CD14-positive monocyte (primary cell): ENCODE measurements around the gene TNFAIP1. TPM values are rescaled to one million over a fixed set of nuclear protein-coding genes. Genes with fewer than 3 reads are reported as not detected.

Experiments used
- DNase-seq, 3 donors: peaks; one replicate each; pipeline ENCODE4 v3.0.0-alpha.2; 2011 to 2022
- H2AFZ ChIP-seq: 2 replicates; pipeline ENCODE4 v1.6.0; 2012; ENCODE audit warnings: mild to moderate bottlenecking, low read depth, low read length, inconsistent platforms; ENCODE audit not compliant: insufficient read depth, poor library complexity, severe bottlenecking
- H3K27ac ChIP-seq, 2 donors: 1 replicate in 1 of 2; 2 replicates in 1 of 2; pipeline ENCODE4 v1.5.1; 2012 to 2013; ENCODE audit warnings: low read length in 2 of 2, control low read depth in 1 of 2, inconsistent platforms in 1 of 2, low read depth in 1 of 2, mild to moderate bottlenecking in 1 of 2
- H3K27me3 ChIP-seq, 2 donors: one replicate each; pipeline versions ENCODE4 v1.6.0 to v1.6.1; 2011 to 2013; ENCODE audit warnings: low read length in 2 of 2; ENCODE audit not compliant: control insufficient read depth in 2 of 2, insufficient read depth in 2 of 2
- H3K36me3 ChIP-seq, 2 donors: replicated peaks in 1 of 2; 1 replicate in 1 of 2; 2 replicates in 1 of 2; pipeline versions ENCODE4 v1.5.1 to v1.6.1; 2012 to 2013; ENCODE audit warnings: low read length in 2 of 2, control low read depth in 1 of 2, inconsistent platforms in 1 of 2, mild to moderate bottlenecking in 1 of 2; ENCODE audit not compliant: insufficient read depth in 2 of 2, control insufficient read depth in 1 of 2
- H3K4me1 ChIP-seq, 2 donors: 1 replicate in 1 of 2; 2 replicates in 1 of 2; pipeline versions ENCODE4 v1.5.1 to v1.6.1; 2012 to 2013; ENCODE audit warnings: low read length in 2 of 2, control low read depth in 1 of 2, inconsistent platforms in 1 of 2, mild to moderate bottlenecking in 1 of 2, moderate library complexity in 1 of 2; ENCODE audit not compliant: insufficient read depth in 2 of 2, control insufficient read depth in 1 of 2
- H3K4me2 ChIP-seq: replicated peaks from 2 replicates; pipeline ENCODE3; 2012; ENCODE audit warnings: low read length, moderate library complexity, mild to moderate bottlenecking; ENCODE audit not compliant: poor library complexity, severe bottlenecking; ENCODE audit errors: extremely low read depth
- H3K4me3 ChIP-seq, 3 experiments: fragments of 200-600 bp in 1 of 3; sonication (generic) in 1 of 3; replicated peaks in 1 of 3; 1 replicate in 2 of 3; 2 replicates in 1 of 3; pipeline ENCODE4 v1.5.1; 2011 to 2013; ENCODE audit warnings: low read length in 3 of 3, mild to moderate bottlenecking in 3 of 3, control low read depth in 2 of 3, low read depth in 2 of 3, inconsistent platforms in 1 of 3, moderate library complexity in 1 of 3
- H3K79me2 ChIP-seq: 2 replicates; pipeline ENCODE4 v1.6.0; 2012; ENCODE audit warnings: mild to moderate bottlenecking, control low read depth, inconsistent platforms, low read length, moderate library complexity; ENCODE audit not compliant: insufficient read depth
- H3K9ac ChIP-seq: 2 replicates; pipeline ENCODE4 v1.6.0; 2017; ENCODE audit warnings: low read length, mild to moderate bottlenecking; ENCODE audit not compliant: insufficient read depth, poor library complexity, severe bottlenecking
- H3K9me3 ChIP-seq, 2 donors: replicated peaks in 1 of 2; 1 replicate in 1 of 2; 2 replicates in 1 of 2; pipeline versions ENCODE4 v1.5.1 to v1.6.1; 2012 to 2013; ENCODE audit warnings: low read length in 2 of 2, control low read depth in 1 of 2; ENCODE audit not compliant: control insufficient read depth in 1 of 2, insufficient read depth in 1 of 2
- H4K20me1 ChIP-seq: 2 replicates; pipeline ENCODE4 v1.6.0; 2012; ENCODE audit warnings: mild to moderate bottlenecking, low read length, control low read depth, moderate library complexity; ENCODE audit not compliant: insufficient read depth
- H3K27ac Mint-ChIP-seq, 7 donors: one replicate each; pipeline ENCODE4 v1.8.0; 2020; ENCODE audit warnings: mild to moderate bottlenecking in 7 of 7, mixed read lengths in 7 of 7, moderate library complexity in 6 of 7, inconsistent platforms in 2 of 7
- H3K27me3 Mint-ChIP-seq, 3 donors: one replicate each; pipeline ENCODE4 v1.8.0; 2021 to 2022; ENCODE audit warnings: low read depth in 3 of 3, mild to moderate bottlenecking in 3 of 3, mixed read lengths in 3 of 3, moderate library complexity in 3 of 3, inconsistent platforms in 1 of 3
- H3K36me3 Mint-ChIP-seq, 2 donors: one replicate each; pipeline ENCODE4 v1.8.0; 2020; ENCODE audit warnings: mixed read lengths in 2 of 2, inconsistent platforms in 1 of 2, mild to moderate bottlenecking in 1 of 2
- H3K4me1 Mint-ChIP-seq: one replicate; pipeline ENCODE4 v1.8.0; 2020; ENCODE audit warnings: mild to moderate bottlenecking, mixed read lengths
- H3K4me3 Mint-ChIP-seq, 2 donors: one replicate each; pipeline ENCODE4 v1.8.0; 2020; ENCODE audit warnings: mild to moderate bottlenecking in 2 of 2, mixed read lengths in 2 of 2, moderate library complexity in 1 of 2
- H3K9me3 Mint-ChIP-seq, 7 donors: one replicate each; pipeline ENCODE4 v1.8.0; 2020 to 2022; ENCODE audit warnings: mixed read lengths in 7 of 7, mild to moderate bottlenecking in 6 of 7, moderate library complexity in 6 of 7, inconsistent platforms in 2 of 7
- CTCF ChIP-seq: fragments of 200-600 bp; IDR thresholded peaks from one replicate; pipeline ENCODE4 v1.8.0; 2022; ENCODE audit warnings: antibody characterized with exemption, mild to moderate bottlenecking
- WGBS: methylation state at CpG from one replicate; pipeline ENCODE4 v1.1.5; 2013; ENCODE audit warnings: missing lambda C conversion rate; ENCODE audit not compliant: insufficient coverage; 5-methylcytosine and 5-hydroxymethylcytosine counted together
- intact Hi-C, 2 donors: fragments of 100-400 bp; cut with micrococcal nuclease; formaldehyde crosslinking; loops; one replicate each; pipeline versions ENCODE4 v1.15.0 to v1.15.1; 2023
- polyA plus RNA-seq, 3 donors: library from polyadenylated mRNA; depleted of rRNA in 1 of 3; unstranded in 2 of 3; stranded (reverse) in 1 of 3; fragments of 300-500 nt in 2 of 3; fragments of >200 nt in 1 of 3; fragmentation: Illumina TruSeq in 2 of 3; gene quantifications; 1 replicate in 2 of 3; 2 replicates in 1 of 3; pipeline ENCODE4 v1.2.3, GENCODE V29; 2012 to 2021

Gene TNFAIP1
- polyA plus RNA-seq, 3 donors = 7.2 to 9.5 (median 9.4) TPM

- no peak overlapping the region for H3K4me3 ChIP-seq
- H3K27me3 Mint-ChIP-seq = peaks cover 0 to 5% (median 2%) of the 10 kb centered on the region in 3 donors
- peaks cover 16 to 78% of the 10 kb centered on the region in 2 donors for H3K36me3 ChIP-seq
- no peaks in the 10 kb centered on the region for H3K27me3 ChIP-seq
- no peaks in the 10 kb centered on the region for H3K9me3 Mint-ChIP-seq
- no peak overlapping the region for H2AFZ ChIP-seq
- H3K4me3 Mint-ChIP-seq = no peak overlapping the region
- no peak overlapping the region for H3K27ac ChIP-seq
- H3K27ac Mint-ChIP-seq = peak overlapping the region in 1 of 7 donors; percentile 15
- H4K20me1 ChIP-seq = no peaks in the 10 kb centered on the region
- H3K4me1 Mint-ChIP-seq = peaks cover 7% of the 10 kb centered on the region
- no peak for TF ChIP-seq CTCF
- H3K9me3 ChIP-seq = no peaks in the 10 kb centered on the region
- H3K79me2 ChIP-seq = no peaks in the 10 kb centered on the region
- peaks cover 45 to 58% of the 10 kb centered on the region in 2 donors for H3K36me3 Mint-ChIP-seq
- no peak overlapping the region for H3K9ac ChIP-seq
- intact Hi-C loops = no loop called here
- no CpG with 5 or more reads among the region's 2 CpGs for WGBS
- DNase-seq = no peak
- H3K4me1 ChIP-seq = no peaks in the 10 kb centered on the region
- H3K4me2 ChIP-seq = no peak overlapping the region
Observed at GRCh38 chr17:28395426-28395825, 59.9 kb downstream of the TNFAIP1 start.

GRCh38 chr17:28395968-28396367 is 60.4 kb downstream of the TNFAIP1 start:
- Mint-ChIP-seq H3K4me1 (peaks cover 7% of the 10 kb centered on the region), H3K9me3 (no peaks in the 10 kb centered on the region), H3K4me3 (no peak overlapping the region), H3K27ac (no peak overlapping the region), H3K36me3 (peaks cover 39 to 57% of the 10 kb centered on the region in 2 donors), H3K27me3 (peaks cover 2 to 3% (median 2%) of the 10 kb centered on the region in 3 donors)
- no peaks in the 10 kb centered on the region for H3K79me2 ChIP-seq
- no peak overlapping the region for H2AFZ ChIP-seq
- H3K4me3 ChIP-seq = no peak overlapping the region
- no peaks in the 10 kb centered on the region for H4K20me1 ChIP-seq
- 98% methylated on average over 5 of the region's 6 CpGs for WGBS
- H3K9me3 ChIP-seq = no peaks in the 10 kb centered on the region
- H3K4me1 ChIP-seq = no peaks in the 10 kb centered on the region
- H3K36me3 ChIP-seq = peaks cover 16 to 73% of the 10 kb centered on the region in 2 donors
- H3K27me3 ChIP-seq = no peaks in the 10 kb centered on the region
- no peak for TF ChIP-seq CTCF
- H3K9ac ChIP-seq = no peak overlapping the region
- intact Hi-C loops = no loop called here
- DNase-seq = no peak
- no peak overlapping the region for H3K27ac ChIP-seq
- no peak overlapping the region for H3K4me2 ChIP-seq

Other genes with a start within 250 kb of the TNFAIP1 start
- gene TMEM97, start 16.6 kb upstream of the TNFAIP1 start, polyA plus RNA-seq = 1 to 10 TPM; 1.3 to 1.5 (median 1.4) TPM
- gene IFT20, start 289 bp upstream of the TNFAIP1 start, polyA plus RNA-seq = 10 to 100 TPM; 61.1 to 79.1 (median 75.4) TPM
- 10 to 100 TPM; 31.5 to 76.9 (median 72.4) TPM for gene POLDIP2, start 21.8 kb downstream of the TNFAIP1 start, polyA plus RNA-seq
- gene SEBOX, start 29.4 kb downstream of the TNFAIP1 start, polyA plus RNA-seq = not detected
- not detected for gene VTN, start 34.5 kb downstream of the TNFAIP1 start, polyA plus RNA-seq
- 1 to 10 TPM in 1 of 3 donors, under 1 TPM in 2; 0.78 to 7.1 (median 0.90) TPM for gene SARM1, start 35.9 kb downstream of the TNFAIP1 start, polyA plus RNA-seq
- gene SLC46A1, start 70.5 kb downstream of the TNFAIP1 start, polyA plus RNA-seq = 1 to 10 TPM; 1.5 to 6.3 (median 1.7) TPM
- not detected for gene SLC13A2, start 137.9 kb downstream of the TNFAIP1 start, polyA plus RNA-seq
- gene FOXN1, start 170.6 kb downstream of the TNFAIP1 start, polyA plus RNA-seq = not detected
- gene UNC119, start 216.9 kb downstream of the TNFAIP1 start, polyA plus RNA-seq = 100 to 1,000 TPM in 1 of 3 donors, 10 to 100 TPM in 2; 77.5 to 189 (median 80.2) TPM
- 10 to 100 TPM; 59.4 to 87.5 (median 84.9) TPM for gene PIGS, start 235.8 kb downstream of the TNFAIP1 start, polyA plus RNA-seq
- 10 to 100 TPM in 1 of 3 donors, 1 to 10 TPM in 2; 7.1 to 10.6 (median 9.8) TPM for gene ALDOC, start 241.1 kb downstream of the TNFAIP1 start, polyA plus RNA-seq